ENCODE data around the gene TSPAN31. TPM values are rescaled to one million over a fixed set of nuclear protein-coding genes. Genes with fewer than 3 reads are reported as not detected.

TSPAN31 gene
- total and polyA plus RNA-seq, 2 of the 8 experiments (the other 6 are each of a cell fraction or from before 2014, with no cell fraction given) = 15.8 to 31.4 TPM

DNA sequence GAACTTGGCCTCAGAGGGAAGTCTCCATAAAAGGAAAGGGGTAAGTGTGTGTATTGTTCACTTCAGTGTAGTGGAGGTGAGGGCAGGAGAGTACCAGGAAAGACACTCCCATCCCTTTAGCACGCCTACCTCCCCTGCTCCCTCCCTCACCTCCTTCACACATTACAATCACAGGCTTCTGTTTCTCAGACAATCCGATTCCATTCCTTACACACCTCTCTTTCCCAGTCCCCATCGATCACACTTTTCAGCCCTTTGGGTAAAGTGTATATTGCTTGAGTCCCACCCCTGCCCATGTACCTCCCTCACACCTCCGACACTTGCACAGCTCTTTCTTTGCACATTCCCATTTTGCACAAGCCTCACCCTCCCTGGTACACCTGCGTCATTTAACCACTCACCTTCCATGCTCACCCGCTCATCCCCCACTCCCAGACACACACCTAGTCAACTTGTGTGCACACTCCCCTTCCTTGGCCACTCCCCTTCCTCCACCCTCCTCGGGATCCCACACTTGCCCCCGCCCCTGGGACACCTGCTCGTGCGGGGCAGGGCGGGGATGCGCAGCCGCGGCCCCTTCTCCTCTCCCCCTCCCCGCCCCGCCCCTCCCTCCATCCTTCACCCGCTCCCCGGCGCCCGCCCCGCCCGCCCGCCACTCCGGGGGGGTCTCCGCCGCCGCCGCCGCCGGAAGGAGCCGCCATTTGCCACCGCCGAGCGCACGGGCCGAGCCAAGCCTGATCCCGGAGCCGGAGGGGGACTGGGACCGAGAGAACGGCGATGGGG, 9.8 kb downstream of the TSPAN31 start, which contains the start of gene MARCHF9 (continued):
- no peak for TF ChIP-seq POLR2A (IDR thresholded peaks at IDR 0.05; ENCODE audit: control extremely low read depth in 1 of 2, low read depth in 2 of 2, low read length in 2 of 2)
- no peak for TF ChIP-seq JUND (IDR thresholded peaks at IDR 0.05; ENCODE audit: low read length)
- TF ChIP-seq SUZ12 (IDR thresholded peaks at IDR 0.05; ENCODE audit: low read length) = peak; percentile 27; the same call in 1 of the 2 replicates
- no peak for TF ChIP-seq POLR2AphosphoS5 (IDR thresholded peaks at IDR 0.05; ENCODE audit: low read depth, low read length)
- TF ChIP-seq EZH2 (IDR thresholded peaks at IDR 0.05; ENCODE audit: low read depth, low read length, severe bottlenecking) = no peak
- 0 out of 2 replicates have a peak, but pooled peaks have one; percentile 33 for TF ChIP-seq RBBP5 (IDR thresholded peaks at IDR 0.05; ENCODE audit: borderline replicate concordance, low read depth, low read length)
- TF ChIP-seq YY1 (IDR thresholded peaks at IDR 0.05; ENCODE audit: low read depth, low read length) = peak; percentile 31; the same call in 1 of the 2 replicates
- 0 out of 4 replicates have a peak, but pooled peaks of 1 of the 2 experiments have one; percentile 63 for TF ChIP-seq HDAC2 (IDR thresholded peaks at IDR 0.05; ENCODE audit: borderline replicate concordance in 1 of 2, low read depth in 2 of 2, low read length in 2 of 2)
- TF ChIP-seq SAP30 (IDR thresholded peaks at IDR 0.05; ENCODE audit: insufficient read depth, insufficient replicate concordance, low read length) = peak; percentile 32

Measured in H1 (cell line).